Small intestine (tissue), 16 donors: ENCODE data around the gene CDK17. TPM values are rescaled to one million over a fixed set of nuclear protein-coding genes. Genes with fewer than 3 reads are reported as not detected.

ENCODE experiments used
- DNase-seq, 2 donors: peaks; one replicate each; pipeline versions ENCODE4 v3.0.0 to v3.0.0-alpha.2; 2013
- FAIRE-seq: peaks from 2 replicates; lab custom pipeline; 2012; peaks lifted over from hg19 to GRCh38; lab: Jason Lieb, UNC
- H3K27ac ChIP-seq, 3 donors: one replicate each; pipeline ENCODE4 v1.5.1; 2013; ENCODE audit warnings: low read length in 2 of 3, mild to moderate bottlenecking in 2 of 3, control low read depth in 1 of 3, inconsistent platforms in 1 of 3, low read depth in 1 of 3, moderate library complexity in 1 of 3
- H3K27me3 ChIP-seq, 3 donors: one replicate each; pipeline ENCODE4 v1.6.1; 2013; ENCODE audit warnings: low read length in 3 of 3, inconsistent platforms in 1 of 3; ENCODE audit not compliant: control insufficient read depth in 3 of 3, insufficient read depth in 3 of 3
- H3K36me3 ChIP-seq, 3 donors: one replicate each; pipeline ENCODE4 v1.6.1; 2013; ENCODE audit warnings: low read length in 3 of 3, inconsistent platforms in 1 of 3, low read depth in 1 of 3, mild to moderate bottlenecking in 1 of 3, moderate library complexity in 1 of 3; ENCODE audit not compliant: control insufficient read depth in 3 of 3, insufficient read depth in 2 of 3
- H3K4me1 ChIP-seq, 3 donors: one replicate each; pipeline ENCODE4 v1.6.1; 2013; ENCODE audit warnings: low read length in 2 of 3, inconsistent platforms in 1 of 3, low read depth in 1 of 3, mild to moderate bottlenecking in 1 of 3, moderate library complexity in 1 of 3; ENCODE audit not compliant: control insufficient read depth in 3 of 3, insufficient read depth in 2 of 3
- H3K4me3 ChIP-seq, 3 donors: one replicate each; pipeline ENCODE4 v1.5.1; 2013; ENCODE audit warnings: low read length in 3 of 3, control low read depth in 1 of 3, inconsistent platforms in 1 of 3, low read depth in 1 of 3, mild to moderate bottlenecking in 1 of 3, moderate library complexity in 1 of 3
- H3K9me3 ChIP-seq, 2 donors: one replicate each; pipeline ENCODE4 v1.6.1; 2013; ENCODE audit warnings: low read depth in 1 of 2, low read length in 1 of 2; ENCODE audit not compliant: control insufficient read depth in 2 of 2, insufficient read depth in 1 of 2
- WGBS, 3 donors: extraction: QIAGEN DNeasy Blood & Tissue Kit; methylation state at CpG; one replicate each; pipeline ENCODE4 v1.1.7; 2013; 5-methylcytosine and 5-hydroxymethylcytosine counted together
- long read RNA-seq, 10 donors: transcript quantifications; one replicate each; lab custom pipeline, GENCODE V29; 2026
- polyA plus RNA-seq, 4 donors: library from polyadenylated mRNA; stranded (reverse) in 3 of 4; unstranded in 1 of 4; fragments of 200-250 nt in 3 of 4; fragments of 120-200 nt in 1 of 4; gene quantifications; one replicate each; pipeline versions ENCODE4 v1.2.1 to v1.2.3, GENCODE V29; 2013
- donor health status: healthy with polysubstance abuse.
- donor health status: control.
- donor health status: control.
- donor health status: Bipolar disorder and iron deficiency.
- donor health status: healthy.

Gene CDK17
- polyA plus RNA-seq, result 10 to 100 TPM in 1 of 4 donors, 1 to 10 TPM in 3; 7.6 to 29.8 (median 8.4) TPM
- long read RNA-seq, donor 1, full-length matches to known transcripts, result 6 of 6 reads
- long read RNA-seq, donor 1, partial matches to known transcripts, result 0 of 6 reads
- long read RNA-seq, donor 1, other reads (novel, unspliced or antisense), result 0 of 6 reads
- long read RNA-seq, donor 2, full-length matches to known transcripts, result 4 of 4 reads
- long read RNA-seq, donor 2, partial matches to known transcripts, result 0 of 4 reads
- long read RNA-seq, donor 2, other reads (novel, unspliced or antisense), result 0 of 4 reads
- long read RNA-seq, donor 3, full-length matches to known transcripts, result 2 of 7 reads
- long read RNA-seq, donor 3, partial matches to known transcripts, result 5 of 7 reads
- long read RNA-seq, donor 3, other reads (novel, unspliced or antisense), result 0 of 7 reads
- long read RNA-seq, donor 4, result 0 reads
- long read RNA-seq, donor 5, result 0 reads
- long read RNA-seq, donor 6, full-length matches to known transcripts, result 4 of 4 reads
- long read RNA-seq, donor 6, partial matches to known transcripts, result 0 of 4 reads
- long read RNA-seq, donor 6, other reads (novel, unspliced or antisense), result 0 of 4 reads
- long read RNA-seq, donor 7, result 0 reads
- long read RNA-seq, donor 8, result 0 reads
- long read RNA-seq, donor 9, result 0 reads
- long read RNA-seq, donor 10, full-length matches to known transcripts, result 2 of 2 reads
- long read RNA-seq, donor 10, partial matches to known transcripts, result 0 of 2 reads
- long read RNA-seq, donor 10, other reads (novel, unspliced or antisense), result 0 of 2 reads

DNA sequence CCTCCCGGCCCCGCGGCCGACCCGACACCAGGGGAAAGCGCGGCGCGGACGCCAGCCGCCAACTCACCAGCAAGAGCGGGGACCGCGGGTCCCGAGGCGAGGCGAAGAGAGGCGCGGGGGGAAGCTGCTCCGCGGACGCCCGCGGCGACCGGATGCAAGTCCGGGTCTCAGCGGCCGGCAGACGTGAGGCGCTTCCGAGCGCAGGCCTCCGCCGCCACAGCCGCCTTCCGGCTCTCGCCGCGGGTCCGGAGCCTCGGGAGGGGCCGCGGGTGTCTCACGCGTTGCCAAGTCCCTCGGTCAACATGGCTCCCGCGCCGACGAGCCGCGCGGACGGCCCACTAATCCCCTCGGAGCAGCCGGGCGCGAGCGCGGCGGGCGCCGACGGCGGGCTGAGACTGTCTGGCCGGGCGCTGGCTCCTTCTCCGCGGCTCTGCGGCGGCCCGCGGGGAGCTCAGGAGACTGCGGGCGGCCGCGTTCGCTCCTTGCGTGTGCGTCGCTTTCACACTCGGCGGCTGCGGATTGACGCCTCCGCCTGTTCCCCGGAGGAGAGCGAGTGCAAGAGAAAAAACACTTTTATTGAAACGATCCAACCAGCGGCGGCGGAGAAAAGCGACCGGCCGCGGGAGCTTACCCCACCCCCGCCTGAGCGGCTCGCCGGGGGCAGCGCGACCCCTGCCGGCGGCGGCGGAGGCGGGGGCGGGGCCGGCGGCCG, at the start of gene CDK17:
TSS of gene CDK17 (minus strand) at position 521 of the 712 bp plus-strand sequence. CDS start 65,603 bp downstream, outside the sequence.
- Histone ChIP-seq H3K9me3 (no peaks in the 10 kb centered on the region), H3K4me1 (peaks cover 0 to 11% (median 8%) of the 10 kb centered on the region in 3 donors), H3K27me3 (no peaks in the 10 kb centered on the region), H3K4me3 (peak within 1 kb of the TSS; percentile 76 to 98 (median 92)), H3K27ac (peak within 1 kb of the TSS; percentile 94 to 99 (median 97)), H3K36me3 (no peaks in the 10 kb centered on the region)
- FAIRE-seq, result no peak
- 0 to 1% (median 0%) methylated on average over 48 to 112 of the region's 112 CpGs for WGBS, 3 donors
- DNase-seq, result peak; percentile 87 to 93

DNA sequence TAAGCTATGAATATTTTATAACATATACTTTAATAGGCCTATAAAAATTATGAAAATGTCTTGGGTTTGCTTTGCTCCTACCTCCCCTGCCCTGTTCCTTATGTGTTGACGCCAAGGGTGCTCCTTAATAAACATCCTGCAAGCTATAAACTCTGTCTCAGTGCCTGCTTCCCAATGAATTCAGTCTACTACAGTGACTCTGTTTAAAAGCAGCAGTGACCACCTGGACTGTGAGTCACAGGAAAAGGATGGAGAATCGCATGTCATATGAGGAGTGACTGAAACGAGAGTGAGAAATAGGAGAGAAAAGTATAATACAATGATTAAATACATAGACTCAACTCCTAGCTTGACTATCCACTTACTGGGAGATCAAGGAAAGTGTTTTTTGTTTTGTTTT, 48.1 kb upstream of the CDK17 start:
- H3K36me3 ChIP-seq, result no peaks in the 10 kb centered on the region
- no peaks in the 10 kb centered on the region for H3K4me1 ChIP-seq
- no peaks in the 10 kb centered on the region for H3K27me3 ChIP-seq
- no peak for DNase-seq
- WGBS, 3 donors, result 87 to 89% (median 87%) methylated on average over 3 of the region's 3 CpGs
- no peak overlapping the region for H3K4me3 ChIP-seq
- FAIRE-seq, result no peak
- no peaks in the 10 kb centered on the region for H3K9me3 ChIP-seq
- no peak overlapping the region for H3K27ac ChIP-seq

DNA sequence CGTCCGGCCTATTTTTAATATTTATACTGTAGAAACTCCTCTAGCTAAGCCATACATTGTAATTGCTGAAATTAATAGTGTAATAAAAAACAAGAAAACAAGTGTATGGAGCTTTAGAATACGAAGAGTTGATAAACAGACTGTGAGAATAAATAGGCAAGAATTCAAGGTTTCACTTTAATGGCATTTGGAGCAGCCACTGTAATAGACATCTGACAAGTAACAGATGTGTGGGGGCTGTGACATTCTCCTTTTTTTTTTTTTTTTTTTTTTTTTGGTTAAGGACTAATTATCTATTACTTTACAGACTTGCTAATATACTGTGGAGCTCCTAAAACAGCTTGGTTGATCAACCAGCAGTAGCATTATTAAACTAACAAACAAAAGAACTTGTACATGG, 47.0 kb upstream of the CDK17 start:
- Histone ChIP-seq H3K9me3 (no peaks in the 10 kb centered on the region), H3K4me3 (no peak overlapping the region), H3K36me3 (no peaks in the 10 kb centered on the region), H3K27ac (peak overlapping the region in 1 of 3 donors; percentile 24), H3K27me3 (no peaks in the 10 kb centered on the region), H3K4me1 (no peaks in the 10 kb centered on the region)
- WGBS, 3 donors, result 92 to 96% (median 93%) methylated on average over 3 of the region's 3 CpGs
- FAIRE-seq, result no peak
- no peak for DNase-seq

DNA sequence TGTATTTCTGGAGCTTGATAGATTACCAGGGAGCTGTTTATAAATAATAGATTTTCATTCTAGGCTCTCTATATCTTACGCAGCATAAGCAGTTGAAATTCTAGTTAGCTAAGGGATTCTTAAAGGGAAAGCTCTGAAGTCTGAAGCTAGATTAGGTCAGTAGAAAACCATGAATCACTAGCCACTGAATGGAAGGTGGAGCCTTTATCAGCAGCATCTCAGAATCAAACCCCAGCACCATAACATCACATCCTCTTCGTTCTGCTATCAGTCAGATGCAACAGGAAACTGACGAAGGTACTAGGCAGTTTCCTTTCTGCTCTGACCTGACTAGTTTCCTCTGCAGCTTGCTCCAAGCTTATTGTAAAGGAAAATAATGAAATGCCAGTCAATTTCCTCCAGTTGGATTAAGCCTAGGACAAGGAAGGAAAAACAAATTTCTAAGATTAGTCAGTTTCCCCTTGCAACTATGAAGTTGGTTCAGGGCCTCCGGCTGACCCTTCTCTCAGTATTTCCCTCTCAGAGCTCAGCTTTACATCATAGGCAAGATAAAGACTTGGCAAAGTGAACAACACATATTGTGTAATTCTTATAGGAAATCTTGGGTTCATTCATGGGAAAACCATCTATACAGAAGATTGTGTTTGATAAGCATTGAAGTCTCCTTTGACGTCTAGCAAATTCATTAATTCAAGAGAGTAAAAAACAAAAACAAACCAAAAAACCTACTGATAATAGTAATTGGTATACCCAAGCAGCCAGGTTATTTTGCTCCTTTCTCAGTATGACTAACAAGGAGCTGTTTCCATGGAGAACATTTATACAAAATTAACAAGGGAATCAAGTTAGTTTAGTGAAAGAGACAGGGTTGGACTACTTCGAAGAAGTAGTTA, 45.7 kb upstream of the CDK17 start:
- FAIRE-seq (no peak), DNase-seq (peak; percentile 21 to 64)
- Histone ChIP-seq H3K4me3 (no peak overlapping the region), H3K36me3 (no peaks in the 10 kb centered on the region), H3K4me1 (no peaks in the 10 kb centered on the region), H3K27me3 (no peaks in the 10 kb centered on the region), H3K27ac (peak overlapping the region; percentile 41 to 85 (median 50)), H3K9me3 (no peaks in the 10 kb centered on the region)
- 52 to 60% (median 57%) methylated on average over 6 of the region's 6 CpGs for WGBS, 3 donors

DNA sequence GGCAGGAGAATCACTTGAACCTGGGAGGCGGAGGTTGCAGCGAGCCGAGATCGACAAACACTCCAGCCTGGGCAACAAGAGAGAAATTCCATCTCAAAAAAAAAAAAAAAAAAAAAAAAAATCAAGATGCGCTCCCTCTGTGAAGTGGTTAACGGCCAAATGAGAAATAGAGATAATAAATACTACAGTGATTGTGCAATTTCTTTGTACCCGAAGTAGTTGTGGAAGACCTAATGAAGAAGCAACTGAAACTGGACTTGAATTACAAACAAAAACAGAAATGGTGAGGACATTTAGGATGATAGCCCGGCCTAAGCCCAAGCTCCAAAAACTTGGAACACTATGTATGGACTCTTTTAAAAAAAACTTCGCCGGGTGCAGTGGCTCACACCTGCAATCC, 44.2 kb upstream of the CDK17 start:
- DNase-seq (no peak), FAIRE-seq (no peak)
- Histone ChIP-seq H3K9me3 (no peaks in the 10 kb centered on the region), H3K27ac (no peak overlapping the region), H3K4me3 (no peak overlapping the region), H3K36me3 (no peaks in the 10 kb centered on the region), H3K27me3 (no peaks in the 10 kb centered on the region), H3K4me1 (no peaks in the 10 kb centered on the region)
- WGBS, 3 donors, result 89 to 94% (median 90%) methylated on average over 10 of the region's 10 CpGs

DNA sequence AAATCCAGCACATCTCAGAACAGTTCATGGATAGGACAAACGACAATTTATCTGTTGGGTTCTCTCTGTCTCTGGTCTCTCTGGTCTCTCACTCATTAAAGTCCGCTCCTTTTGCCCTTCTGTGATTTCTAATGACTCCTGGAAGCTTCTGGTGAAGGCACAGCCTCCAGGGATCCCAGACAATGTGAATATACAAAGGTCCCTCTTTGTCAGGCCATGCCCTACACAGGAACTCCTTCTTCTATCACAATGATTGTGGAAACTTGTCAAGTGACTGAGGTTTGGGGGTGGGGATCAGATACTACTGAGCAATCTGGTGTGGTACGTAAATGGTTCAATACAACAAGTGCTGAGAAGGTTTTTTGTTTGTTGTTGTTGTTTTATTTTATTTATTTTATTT, 42.7 kb upstream of the CDK17 start:
- Histone ChIP-seq H3K9me3 (no peaks in the 10 kb centered on the region), H3K4me3 (no peak overlapping the region), H3K27ac (no peak overlapping the region), H3K36me3 (no peaks in the 10 kb centered on the region), H3K27me3 (no peaks in the 10 kb centered on the region), H3K4me1 (no peaks in the 10 kb centered on the region)
- FAIRE-seq (no peak), DNase-seq (no peak)
- 87 to 95% (median 91%) methylated on average over 3 of the region's 3 CpGs for WGBS, 3 donors

DNA sequence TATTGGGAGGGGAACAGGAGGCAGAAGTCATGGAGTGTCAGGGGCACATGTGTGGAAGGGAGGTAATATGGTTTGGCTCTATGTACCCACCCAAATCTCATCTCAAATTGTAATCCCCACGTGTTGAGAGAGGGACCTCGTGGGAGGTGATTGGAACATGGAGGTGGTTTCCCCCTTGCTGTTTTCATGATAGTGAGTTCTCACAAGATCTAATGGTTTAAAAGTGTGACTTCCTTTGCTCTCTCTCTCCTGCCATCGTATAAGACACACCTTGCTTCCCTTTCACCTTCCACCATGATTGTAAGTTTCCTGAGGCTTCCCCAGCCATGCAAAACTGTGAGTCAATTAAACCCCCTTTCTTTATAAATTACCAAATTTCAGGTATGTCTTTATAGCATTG, 41.6 kb upstream of the CDK17 start:
- no peak overlapping the region for H3K27ac ChIP-seq

More for the DNA sequence above, 41.6 kb upstream of the CDK17 start:
- FAIRE-seq (no peak), DNase-seq (no peak)
- H3K27me3 ChIP-seq, result no peaks in the 10 kb centered on the region
- no peaks in the 10 kb centered on the region for H3K4me1 ChIP-seq
- H3K4me3 ChIP-seq, result no peak overlapping the region
- 44 to 65% (median 56%) methylated on average over 3 of the region's 3 CpGs for WGBS, 3 donors
- no peaks in the 10 kb centered on the region for H3K36me3 ChIP-seq
- no peaks in the 10 kb centered on the region for H3K9me3 ChIP-seq
